GM18517 (cell line): Measurements from ENCODE around the gene JUP.

Source experiments
- ATAC-seq: cut with Tn5 transposase; IDR thresholded peaks from one replicate; pipeline ENCODE4 v1.9.1; 2021; ENCODE audit warnings: mild to moderate bottlenecking, moderate library complexity; ENCODE audit not compliant: unreplicated experiment

The JUP gene

DNA sequence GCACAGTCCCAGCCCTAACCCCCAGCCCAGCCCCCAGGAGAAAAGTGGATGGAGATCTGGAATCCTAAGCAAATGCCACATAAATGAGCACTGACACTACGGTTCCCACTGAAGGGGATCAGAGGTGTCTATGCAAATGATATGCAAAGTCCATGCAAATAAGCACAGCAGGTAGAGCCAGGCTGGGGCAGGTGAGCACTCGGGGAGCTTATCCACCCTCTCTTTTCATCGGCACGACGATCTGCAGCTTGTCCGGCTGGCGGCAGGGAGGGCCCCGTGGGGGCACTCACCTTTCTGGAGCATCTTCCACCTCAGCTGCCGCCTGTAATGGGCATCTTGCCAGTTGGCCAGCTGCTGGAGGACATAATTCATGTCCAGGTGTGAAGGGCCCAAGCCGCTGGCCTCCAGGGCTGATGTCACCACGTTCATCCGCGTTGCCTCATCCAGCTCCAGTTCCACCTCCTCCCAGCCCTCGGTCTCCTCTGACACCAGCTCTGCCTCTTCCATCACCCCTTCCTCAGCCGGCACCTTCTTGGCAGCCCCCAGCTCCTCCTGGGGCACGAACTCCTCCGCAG lies 61.9 kb downstream of the JUP start:
- ATAC-seq, result no peak

DNA sequence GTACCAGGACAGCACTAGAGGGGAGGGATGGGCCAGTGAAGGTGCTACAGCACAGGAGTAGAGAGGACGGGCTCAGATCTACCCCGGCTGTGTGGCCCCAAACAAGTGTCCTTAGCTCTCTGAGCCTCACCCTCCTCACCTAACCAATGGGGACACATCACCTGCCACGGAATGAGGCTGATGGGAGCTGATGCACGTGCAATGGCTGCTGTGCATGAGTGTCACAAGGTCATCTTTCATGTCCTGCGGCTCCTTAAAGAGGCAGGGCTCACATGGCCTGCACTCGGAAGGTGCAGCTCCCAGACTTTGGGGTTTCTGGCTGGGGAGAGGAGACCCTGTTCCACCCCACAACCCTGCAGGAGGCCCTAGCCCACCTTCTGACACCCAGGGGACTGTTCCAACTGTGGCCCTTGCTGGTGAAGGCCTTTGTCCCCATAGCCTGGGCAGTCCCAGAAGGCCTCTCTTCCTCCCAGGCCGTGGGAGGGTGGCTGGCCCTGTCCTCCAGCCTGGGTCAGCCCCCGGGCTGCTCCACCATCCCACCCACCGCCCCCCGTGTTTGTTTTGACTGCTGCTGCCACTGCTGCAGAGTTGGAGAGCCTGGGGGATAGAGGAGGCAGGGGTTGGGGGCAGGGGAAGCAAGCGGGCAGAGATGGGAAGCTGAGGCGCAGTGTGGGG lies 62.6 kb downstream of the JUP start:
- no peak for ATAC-seq

DNA sequence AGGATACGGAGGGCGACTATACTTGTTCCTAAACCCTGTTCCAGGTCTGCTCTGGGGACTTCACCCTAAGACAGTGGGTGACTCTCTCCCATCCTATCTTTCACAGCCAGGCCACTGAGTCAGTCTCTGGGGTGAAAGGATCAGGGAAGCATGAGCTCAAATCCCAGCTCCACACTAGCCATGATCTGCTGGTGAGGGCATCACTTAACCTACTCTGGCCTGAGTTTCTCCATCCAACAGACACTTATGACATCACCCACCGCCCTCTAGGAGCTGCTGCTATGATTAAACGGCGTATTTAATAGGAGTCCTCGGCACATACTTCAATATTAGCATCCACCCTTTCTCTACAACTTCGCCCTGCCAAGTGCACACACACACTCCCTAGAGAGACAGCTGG lies 64.3 kb downstream of the JUP start:
- ATAC-seq, result no peak

DNA sequence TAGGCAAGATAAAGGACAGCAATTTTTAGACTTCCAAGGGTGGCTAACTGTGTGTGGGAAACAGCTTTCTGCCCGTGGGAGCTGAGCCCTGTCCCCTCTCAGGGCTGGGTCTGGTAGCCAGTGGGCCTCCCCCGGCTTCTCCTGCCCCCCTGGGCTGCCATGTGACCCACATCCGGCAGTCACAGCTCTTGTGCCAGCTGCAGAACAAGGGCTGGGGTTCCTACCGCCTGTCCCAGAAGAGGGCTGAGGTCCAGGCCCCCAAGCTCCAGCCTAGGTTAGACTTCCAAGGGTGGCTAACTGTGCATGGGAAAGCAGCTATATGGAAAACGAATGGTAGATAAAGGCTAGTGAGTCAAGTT lies 68.2 kb downstream of the JUP start:
- ATAC-seq, result no peak

DNA sequence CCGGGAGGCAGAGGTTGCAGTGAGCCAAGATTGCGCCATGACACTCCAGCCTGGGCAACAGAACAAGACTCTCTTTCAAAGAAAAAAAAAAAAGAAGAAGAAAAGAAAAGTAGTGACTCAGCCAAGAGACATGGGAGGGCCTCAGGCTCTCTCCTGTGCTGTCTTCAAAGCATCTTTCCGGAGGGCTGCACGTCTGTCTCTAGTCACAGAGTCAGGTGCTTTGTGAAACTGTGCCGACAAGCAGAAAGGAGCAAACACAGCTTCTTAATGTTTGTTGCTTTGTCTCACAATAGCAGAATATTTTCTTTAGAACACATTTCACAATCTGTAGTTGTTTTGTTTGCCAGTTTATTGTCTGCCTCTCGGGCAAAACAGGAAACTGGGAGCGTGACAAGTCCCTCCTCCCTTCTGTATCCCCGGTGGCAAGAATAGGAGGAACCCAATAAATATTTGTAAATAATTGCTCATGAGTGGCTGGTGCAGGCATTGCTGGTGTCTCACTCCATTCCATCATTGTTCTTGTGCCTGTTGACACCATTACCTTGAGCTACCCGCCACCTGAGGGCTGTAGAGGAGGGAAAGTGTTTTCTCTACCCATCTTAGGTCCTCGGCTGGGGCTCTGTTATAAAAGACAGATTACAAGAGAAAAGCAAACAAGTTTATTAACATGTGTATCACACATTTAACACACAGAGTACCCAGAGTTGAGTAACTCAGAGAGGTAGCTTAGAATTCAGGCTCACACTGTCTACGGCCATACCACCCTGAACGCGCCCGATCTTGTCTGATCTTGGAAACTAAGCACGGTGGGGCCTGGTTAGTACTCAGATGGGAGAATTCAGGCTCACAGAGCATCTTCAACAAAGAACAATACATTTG lies 68.9 kb downstream of the JUP start:
- ATAC-seq, result no peak

DNA sequence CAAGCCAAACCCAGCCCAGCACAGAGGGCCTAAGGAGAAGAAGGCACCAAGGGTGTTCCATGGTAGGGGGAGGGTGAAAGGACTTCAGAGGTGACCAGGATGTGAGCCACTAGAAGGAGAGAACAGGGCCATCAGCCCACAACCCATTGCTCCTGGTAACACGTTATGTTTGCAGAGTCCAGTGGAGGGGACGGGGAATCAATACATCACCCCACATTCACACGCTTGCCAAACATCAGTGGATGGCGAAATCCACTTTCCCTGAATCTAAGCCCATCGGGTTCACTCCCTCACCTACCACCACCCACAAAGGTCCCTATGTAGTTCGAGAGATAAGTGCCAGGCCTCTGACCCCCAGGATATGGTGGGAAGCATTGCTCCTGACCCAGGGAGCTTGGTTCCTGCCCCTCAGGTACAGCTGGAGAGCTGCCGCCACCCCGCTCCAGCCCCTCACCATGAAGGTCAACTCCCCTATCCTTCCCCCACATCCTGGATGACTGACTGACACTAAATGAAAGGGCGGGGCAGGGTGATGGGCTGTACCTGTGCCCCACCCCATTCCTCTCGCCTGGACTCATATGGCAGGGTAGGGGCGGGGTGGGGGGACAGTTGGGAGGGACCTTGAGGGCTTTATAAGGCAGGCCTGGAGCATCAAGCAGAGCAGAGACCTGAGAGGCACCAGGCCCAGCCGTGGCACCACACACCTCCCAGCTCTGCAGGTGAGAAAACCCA lies 74.7 kb downstream of the JUP start, which contains the start of gene GAST:
GAST (plus strand) TSS at position 663 of the 732 bp plus-strand sequence. CDS start 3,106 bp downstream, outside the sequence.
- no peak for ATAC-seq

DNA sequence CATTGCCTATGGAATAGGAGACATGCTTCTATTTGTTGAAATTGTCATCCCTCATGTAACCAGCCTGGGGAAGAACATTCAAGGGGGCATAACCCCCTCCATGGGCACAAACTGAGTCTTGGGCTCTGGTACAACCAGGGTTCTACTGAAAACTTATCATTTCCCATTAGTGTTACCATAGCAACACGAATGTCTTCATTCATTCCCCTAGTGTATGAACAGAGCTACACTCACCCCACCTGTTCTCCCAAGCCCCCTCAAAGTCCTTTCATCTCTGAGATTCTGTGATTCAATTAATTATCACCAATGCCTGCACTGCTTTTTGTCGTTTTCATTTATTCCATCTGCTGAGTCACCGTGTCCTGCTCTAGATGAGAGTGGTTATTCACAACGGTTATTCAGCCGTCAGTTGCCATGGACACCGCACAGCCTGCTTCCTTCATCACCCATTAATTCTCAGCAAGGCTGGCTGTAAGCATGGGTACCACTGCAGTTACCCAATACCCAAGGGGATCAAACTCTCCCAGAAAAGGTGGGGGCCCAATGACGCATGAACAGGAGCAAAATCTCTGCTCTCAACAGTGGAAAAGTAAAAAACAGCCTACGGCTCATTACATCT lies 75.9 kb downstream of the JUP start:
- ATAC-seq, result no peak

DNA sequence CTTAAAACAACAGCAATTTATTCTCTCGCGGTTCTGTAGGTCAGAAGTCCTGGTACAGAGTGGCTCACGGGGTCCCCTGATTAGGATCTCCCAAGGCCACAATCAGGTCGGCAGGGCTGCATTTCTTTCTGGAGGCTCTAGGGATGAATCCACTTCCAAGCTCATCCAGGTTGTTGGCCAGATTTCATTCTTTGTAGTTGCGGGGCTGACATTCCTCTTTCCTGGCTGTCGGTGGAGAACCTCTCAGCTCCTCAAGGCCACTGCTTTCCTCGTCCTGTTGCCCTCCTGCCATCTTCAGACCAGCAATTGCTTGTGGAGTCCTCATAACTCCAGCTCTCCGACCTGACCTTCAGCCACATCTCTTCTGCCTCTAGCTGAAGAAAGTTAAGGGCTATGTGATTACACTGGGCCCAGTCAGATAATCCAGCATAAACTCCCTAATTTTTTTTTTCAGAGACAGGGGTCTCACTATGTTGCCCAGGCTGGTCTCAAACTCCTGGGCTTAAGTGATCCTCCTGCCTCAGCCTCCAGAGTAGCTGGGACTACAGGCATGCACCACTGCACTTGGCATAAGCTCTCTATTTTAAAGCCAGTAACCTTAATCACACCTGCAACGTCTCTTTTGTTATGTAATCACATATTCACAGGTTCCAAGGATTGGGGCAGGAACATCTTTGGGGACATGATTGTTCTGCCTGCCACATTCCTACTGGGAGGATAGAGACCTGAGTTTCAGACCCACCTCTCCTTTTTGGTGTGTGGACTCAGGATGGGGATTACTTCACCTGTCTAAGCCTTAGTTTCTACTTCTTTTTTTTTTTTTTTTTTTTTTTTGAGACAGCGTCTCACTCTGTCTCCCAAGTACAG lies 78.5 kb downstream of the JUP start:
- no peak for ATAC-seq

DNA sequence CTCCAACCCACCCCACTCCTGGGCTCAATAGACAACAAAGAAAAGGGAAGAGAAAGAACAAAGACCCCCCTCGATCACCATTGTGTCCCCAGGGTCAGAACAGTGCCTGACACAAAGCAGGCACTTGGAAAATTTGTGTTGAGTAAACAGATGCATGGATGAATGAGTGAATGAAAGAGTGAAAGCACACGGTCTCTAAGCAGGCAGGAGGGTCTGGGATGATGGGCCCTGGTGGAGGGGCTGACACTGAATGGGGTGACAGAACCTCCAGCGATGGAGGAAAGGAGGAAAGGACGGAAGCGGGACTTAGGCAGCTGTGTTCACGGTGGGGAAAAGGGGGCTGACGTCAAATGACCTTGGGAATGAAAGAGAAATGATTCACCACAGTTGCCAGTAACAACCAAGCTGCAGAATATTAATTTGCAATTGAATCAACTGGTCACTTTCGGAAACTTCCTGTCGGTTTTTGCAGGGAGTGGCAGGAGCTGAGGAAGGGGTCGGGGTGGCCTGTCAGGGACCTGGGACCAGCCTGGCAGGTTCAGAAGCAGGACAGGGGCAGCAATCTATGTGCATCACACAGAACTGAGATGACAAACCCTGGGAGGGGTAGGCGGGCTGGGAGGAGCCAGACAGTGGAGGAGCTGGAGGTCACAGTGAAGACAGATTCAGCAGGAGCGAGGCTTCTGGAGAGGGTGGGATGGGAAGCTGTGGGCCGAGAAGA lies 81.1 kb downstream of the JUP start:
- ATAC-seq, result no peak
